ENCODE data around the gene C11orf42.

DNA sequence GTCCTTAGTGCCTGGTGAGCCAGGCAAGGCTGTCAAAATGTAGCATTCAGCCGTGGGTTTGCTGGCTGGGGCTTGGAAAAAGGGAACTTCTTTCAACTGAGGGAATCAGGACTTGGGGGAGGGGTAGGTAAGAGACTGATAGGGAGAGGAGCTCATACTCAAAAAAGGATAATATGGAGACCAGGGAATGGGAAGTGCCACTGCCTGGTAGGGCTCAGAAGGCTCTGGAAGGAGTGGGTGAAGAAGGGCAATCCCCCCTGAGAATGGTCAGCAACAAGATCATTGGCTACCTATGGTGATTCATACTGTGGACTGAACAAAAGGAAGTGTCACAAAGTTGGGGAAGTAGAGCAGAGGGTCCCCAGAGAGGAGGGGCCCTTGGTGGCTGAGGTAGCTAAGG, 35.4 kb downstream of the C11orf42 start:
- no peak for TF ChIP-seq CTCF (conservative IDR thresholded peaks at IDR 0.05)
- TF ChIP-seq ZFX (IDR thresholded peaks at IDR 0.05): no peak
